Measurements from ENCODE around the gene BCAS1. TPM values are rescaled to one million over a fixed set of nuclear protein-coding genes. Genes with fewer than 3 reads are reported as not detected.

BCAS1 gene
- total RNA-seq, 1 experiment from 2014 or later = 0.17 TPM

GRCh38 chr20:54098047-54098446, 27.7 kb upstream of the BCAS1 start:
- DNase-seq (ENCODE audit: low read depth, low spot score) (no peak), ATAC-seq (no peak)
- no peaks in the 10 kb centered on the region for H4K20me1 ChIP-seq (ENCODE audit: insufficient read depth)
- H3K4me3 ChIP-seq (replicated peaks in 1 of 2; ENCODE audit: low read depth in 1 of 2, low read length in 2 of 2) = no peak overlapping the region
- no peaks in the 10 kb centered on the region; a peak in 1 of 4 replicates for H3K9me3 ChIP-seq (ENCODE audit: control insufficient read depth in 1 of 2, insufficient read depth in 1 of 2, low read depth in 1 of 2, low read length in 2 of 2)
- ChIA-PET POLR2A (no interaction called here), RAD21 (ENCODE audit: low non-redundant PET in 1 of 2, low total read pairs in 2 of 2, uncharacterized antibody in 2 of 2, unreplicated experiment in 2 of 2) (interaction anchor here in 1 of 2 experiments (1.2 kb wide), 1 partner anchor 101 kb away, joined by 3 read pairs; no protein-coding TSS in a partner anchor), CTCF (interaction anchor here (1.1 to 13.2 kb wide), 4 partner anchors 51 to 546 kb away, joined by 4 to 162 read pairs (median 15); no protein-coding TSS in a partner anchor)
- intact Hi-C loops (cut with micrococcal nuclease) = no loop called here
- H3K9ac ChIP-seq (ENCODE audit: low read length) = no peak overlapping the region
- H3K27me3 ChIP-seq (ENCODE audit: insufficient read depth, low read length) = no peaks in the 10 kb centered on the region
- H3K9me2 ChIP-seq (ENCODE audit: insufficient read depth) = no peaks in the 10 kb centered on the region
- TF ChIP-seq ZNF274 (IDR thresholded peaks at IDR 0.05; ENCODE audit: low read depth, low read length) = no peak
- no peak for TF ChIP-seq ELF1 (IDR thresholded peaks at IDR 0.05; ENCODE audit: borderline replicate concordance, low read depth)
- TF ChIP-seq EGR1 (IDR thresholded peaks at IDR 0.05; ENCODE audit: low read depth) = no peak
- TF ChIP-seq EZH2 (IDR thresholded peaks at IDR 0.05) = no peak
- no peak for TF ChIP-seq ATF3 (IDR thresholded peaks at IDR 0.05)
- TF ChIP-seq CEBPB (IDR thresholded peaks at IDR 0.05; ENCODE audit: low read depth) = no peak
- no peak for TF ChIP-seq POLR2AphosphoS5 (IDR thresholded peaks at IDR 0.05; ENCODE audit: low read depth, low read length)
- no peak for TF ChIP-seq POLR2A (IDR thresholded peaks at IDR 0.05; ENCODE audit: borderline replicate concordance, extremely low read depth, insufficient read depth, insufficient read length)
- TF ChIP-seq RAD21 (IDR thresholded peaks at IDR 0.05; ENCODE audit: low read depth) = no peak
- no peak overlapping the region; the same call in 1 of the 2 replicates for H3K27ac ChIP-seq (ENCODE audit: low read depth, low read length)
- BruUV-seq (replicated peaks) = no TSS peak
- H2AFZ ChIP-seq (ENCODE audit: low read depth, low read length, poor library complexity, severe bottlenecking) = no peak overlapping the region
- no peaks in the 10 kb centered on the region for H3K79me2 ChIP-seq (ENCODE audit: insufficient read depth, low read length)
- H3K4me1 ChIP-seq (ENCODE audit: control insufficient read depth in 1 of 2, insufficient read depth in 2 of 2, low read length in 2 of 2) = peaks cover 16 to 33% of the 10 kb centered on the region in 2 experiments; a peak in 3 of 4 replicates
- H3K36me3 ChIP-seq (ENCODE audit: control insufficient read depth in 1 of 2, insufficient read depth in 2 of 2, low read length in 2 of 2) = no peaks in the 10 kb centered on the region
- no peak overlapping the region for H3K4me2 ChIP-seq (ENCODE audit: low read length)

- peak; percentile 58; the same call in 1 of the 2 replicates for ATAC-seq
These were observed 26.8 kb upstream of the BCAS1 start for GRCh38 chr20:54097236-54097529.

More at GRCh38 chr20:54097236-54097529, 26.8 kb upstream of the BCAS1 start:
- Histone ChIP-seq H3K9me3 (ENCODE audit: control insufficient read depth in 1 of 2, insufficient read depth in 1 of 2, low read depth in 1 of 2, low read length in 2 of 2) (no peaks in the 10 kb centered on the region; a peak in 1 of 4 replicates), H3K4me2 (ENCODE audit: low read length) (peak overlapping the region; percentile 43; the same call in 1 of the 2 replicates), H3K79me2 (ENCODE audit: insufficient read depth, low read length) (no peaks in the 10 kb centered on the region), H3K9me2 (ENCODE audit: insufficient read depth) (no peaks in the 10 kb centered on the region), H3K36me3 (ENCODE audit: control insufficient read depth in 1 of 2, insufficient read depth in 2 of 2, low read length in 2 of 2) (no peaks in the 10 kb centered on the region), H3K4me1 (ENCODE audit: control insufficient read depth in 1 of 2, insufficient read depth in 2 of 2, low read length in 2 of 2) (peaks cover 8 to 24% of the 10 kb centered on the region in 2 experiments; a peak in 3 of 4 replicates), H3K27ac (ENCODE audit: low read depth, low read length) (peak overlapping the region; percentile 29), H2AFZ (ENCODE audit: low read depth, low read length, poor library complexity, severe bottlenecking) (no peak overlapping the region), H3K9ac (ENCODE audit: low read length) (no peak overlapping the region), H3K4me3 (replicated peaks in 1 of 2; ENCODE audit: low read depth in 1 of 2, low read length in 2 of 2) (no peak overlapping the region), H4K20me1 (ENCODE audit: insufficient read depth) (no peaks in the 10 kb centered on the region), H3K27me3 (ENCODE audit: insufficient read depth, low read length) (no peaks in the 10 kb centered on the region)
- TF ChIP-seq CEBPB (IDR thresholded peaks at IDR 0.05; ENCODE audit: low read depth) (no peak), FOSL1 (IDR thresholded peaks at IDR 0.05; ENCODE audit: low read depth) (no peak), ZFX (IDR thresholded peaks at IDR 0.05) (no peak), ATF3 (IDR thresholded peaks at IDR 0.05) (no peak), SRF (IDR thresholded peaks at IDR 0.05; ENCODE audit: low read depth) (no peak), EGR1 (IDR thresholded peaks at IDR 0.05; ENCODE audit: low read depth) (no peak), JUND (IDR thresholded peaks at IDR 0.05) (no peak), POLR2AphosphoS5 (IDR thresholded peaks at IDR 0.05; ENCODE audit: low read depth, low read length) (no peak), TCF7L2 (IDR thresholded peaks at IDR 0.05; ENCODE audit: borderline replicate concordance, extremely low read depth, insufficient read depth, insufficient read length) (no peak), EZH2 (IDR thresholded peaks at IDR 0.05) (no peak)
- ChIA-PET CTCF (interaction anchor here (0.5 to 13.2 kb wide), 10 partner anchors 9 to 547 kb away, joined by 3 to 162 read pairs (median 4); partner anchors contain the start of gene PFDN4), POLR2A (no interaction called here), RAD21 (ENCODE audit: low non-redundant PET in 1 of 2, low total read pairs in 2 of 2, uncharacterized antibody in 2 of 2, unreplicated experiment in 2 of 2) (interaction anchor here (0.6 to 1.9 kb wide), 9 partner anchors 30 to 103 kb away, joined by 3 to 17 read pairs (median 4); no protein-coding TSS in a partner anchor)
- no peak for DNase-seq (ENCODE audit: low read depth, low spot score)
- intact Hi-C loops (cut with micrococcal nuclease) = no loop called here
- BruUV-seq (replicated peaks) = no TSS peak
